H9 (cell line): ENCODE data around the gene HERPUD2. TPM values are rescaled to one million over a fixed set of nuclear protein-coding genes. Genes with fewer than 3 reads are reported as not detected.

Experiments used
- DNase-seq: peaks from one replicate; pipeline ENCODE4 v3.0.0-alpha.2; 2017
- H2AFZ ChIP-seq: one replicate; pipeline ENCODE4 v1.6.1; 2013; ENCODE audit warnings: mild to moderate bottlenecking, low read length, control low read depth, moderate library complexity
- H2AK5ac ChIP-seq: 2 replicates; pipeline ENCODE4 v1.6.1; 2013; ENCODE audit warnings: low read length, control low read depth, mixed read lengths; ENCODE audit not compliant: insufficient read length
- H2BK120ac ChIP-seq: one replicate; pipeline ENCODE4 v1.6.1; 2013; ENCODE audit warnings: low read depth, mild to moderate bottlenecking, low read length, control low read depth, inconsistent platforms; ENCODE audit not compliant: poor library complexity, severe bottlenecking
- H2BK12ac ChIP-seq: 2 replicates; pipeline ENCODE4 v1.6.1; 2013; ENCODE audit warnings: low read length, control low read depth, mixed read lengths, low read depth; ENCODE audit not compliant: insufficient read length
- H2BK15ac ChIP-seq: 2 replicates; pipeline ENCODE4 v1.6.1; 2013; ENCODE audit warnings: low read depth, low read length, control low read depth
- H2BK20ac ChIP-seq: one replicate; pipeline ENCODE4 v1.6.1; 2013; ENCODE audit warnings: low read depth, mild to moderate bottlenecking, low read length, control low read depth, inconsistent platforms; ENCODE audit not compliant: poor library complexity, severe bottlenecking
- H2BK5ac ChIP-seq: 2 replicates; pipeline ENCODE4 v1.6.1; 2013; ENCODE audit warnings: low read length, control low read depth, mixed read lengths; ENCODE audit not compliant: insufficient read length
- H3K14ac ChIP-seq: 2 replicates; pipeline ENCODE4 v1.6.1; 2013; ENCODE audit warnings: low read length, control low read depth; ENCODE audit not compliant: insufficient read depth
- H3K18ac ChIP-seq: 2 replicates; pipeline ENCODE4 v1.6.1; 2013; ENCODE audit warnings: low read depth, mild to moderate bottlenecking, mixed read lengths, low read length, control low read depth; ENCODE audit not compliant: insufficient read length
- H3K23ac ChIP-seq: 2 replicates; pipeline ENCODE4 v1.6.1; 2013; ENCODE audit warnings: low read length, control low read depth, mixed read lengths, low read depth; ENCODE audit not compliant: insufficient read length
- H3K23me2 ChIP-seq: 2 replicates; pipeline ENCODE4 v1.6.1; 2013; ENCODE audit warnings: low read depth, mild to moderate bottlenecking, mixed read lengths, low read length, control low read depth; ENCODE audit not compliant: insufficient read length, poor library complexity, severe bottlenecking
- H3K27ac ChIP-seq: 2 replicates; pipeline ENCODE4 v1.5.1; 2013; ENCODE audit warnings: low read length, control low read depth, mixed read lengths, low read depth; ENCODE audit not compliant: insufficient read length
- H3K27me3 ChIP-seq: 2 replicates; pipeline ENCODE4 v1.6.1; 2013; ENCODE audit warnings: low read length, control low read depth, inconsistent platforms; ENCODE audit not compliant: insufficient read depth
- H3K4ac ChIP-seq: 2 replicates; pipeline ENCODE4 v1.6.1; 2013; ENCODE audit warnings: low read depth, mild to moderate bottlenecking, control low read depth, inconsistent platforms, low read length, moderate library complexity
- H3K4me1 ChIP-seq: 2 replicates; pipeline ENCODE4 v1.6.1; 2013; ENCODE audit warnings: low read length, control low read depth, inconsistent platforms; ENCODE audit not compliant: insufficient read depth
- H3K4me2 ChIP-seq: 2 replicates; pipeline ENCODE4 v1.6.1; 2013; ENCODE audit warnings: low read length, control low read depth, mixed read lengths; ENCODE audit not compliant: insufficient read length, insufficient read depth
- H3K56ac ChIP-seq: 2 replicates; pipeline ENCODE4 v1.6.1; 2013; ENCODE audit warnings: low read depth, mild to moderate bottlenecking, mixed read lengths, low read length, control low read depth; ENCODE audit not compliant: insufficient read length
- H3K79me1 ChIP-seq: 2 replicates; pipeline ENCODE4 v1.6.1; 2013; ENCODE audit warnings: low read depth, mild to moderate bottlenecking, moderate library complexity, low read length, control low read depth, inconsistent platforms; ENCODE audit not compliant: insufficient read depth, poor library complexity, severe bottlenecking
- H3K79me2 ChIP-seq: 2 replicates; pipeline ENCODE4 v1.6.1; 2013; ENCODE audit warnings: low read length, control low read depth, inconsistent platforms; ENCODE audit not compliant: insufficient read depth
- H3K9ac ChIP-seq: 2 replicates; pipeline ENCODE4 v1.6.1; 2013; ENCODE audit warnings: low read length, control low read depth, mixed read lengths; ENCODE audit not compliant: insufficient read length; ENCODE audit errors: extremely low read depth
- H3K9me3 ChIP-seq: one replicate; pipeline ENCODE4 v1.6.1; 2013; ENCODE audit warnings: low read depth, low read length, inconsistent platforms; ENCODE audit not compliant: control insufficient read depth
- H3T11ph ChIP-seq: one replicate; pipeline ENCODE4 v1.6.1; 2013; ENCODE audit warnings: mild to moderate bottlenecking, low read length, control low read depth, inconsistent platforms
- H4K20me1 ChIP-seq: one replicate; pipeline ENCODE4 v1.6.1; 2013; ENCODE audit not compliant: control insufficient read depth, insufficient read length, insufficient read depth
- H4K5ac ChIP-seq: 2 replicates; pipeline ENCODE4 v1.6.1; 2013; ENCODE audit warnings: low read depth, mild to moderate bottlenecking, mixed read lengths, low read length, control low read depth; ENCODE audit not compliant: insufficient read length
- H4K8ac ChIP-seq: replicated peaks from 2 replicates; pipeline ENCODE4 v1.6.1; 2013; ENCODE audit warnings: low read length, control low read depth, mixed read lengths, low read depth; ENCODE audit not compliant: insufficient read length
- H4K91ac ChIP-seq: 2 replicates; pipeline ENCODE4 v1.6.1; 2013; ENCODE audit warnings: low read depth, mild to moderate bottlenecking, moderate library complexity, mixed read lengths, low read length, control low read depth; ENCODE audit not compliant: insufficient read length
- H3K27ac Mint-ChIP-seq, 3 experiments: 2 replicates in 2 of 3; 3 replicates in 1 of 3; pipeline ENCODE4 v1.8.0; 2020 to 2021; ENCODE audit warnings: mixed read lengths in 3 of 3, mild to moderate bottlenecking in 1 of 3, moderate library complexity in 1 of 3
- H3K27me3 Mint-ChIP-seq: 2 replicates; pipeline ENCODE4 v1.8.0; 2021; ENCODE audit warnings: low read depth, mild to moderate bottlenecking, moderate library complexity, mixed read lengths
- H3K36me3 Mint-ChIP-seq, 3 experiments: 2 replicates in 2 of 3; 3 replicates in 1 of 3; pipeline ENCODE4 v1.8.0; 2020 to 2021; ENCODE audit warnings: low read depth in 3 of 3, mixed read lengths in 3 of 3; ENCODE audit not compliant: insufficient read depth in 1 of 3
- H3K4me1 Mint-ChIP-seq, 2 experiments: 2 replicates each; pipeline ENCODE4 v1.8.0; 2020; ENCODE audit warnings: mixed read lengths in 2 of 2
- H3K4me3 Mint-ChIP-seq, 2 experiments: 2 replicates in 1 of 2; 3 replicates in 1 of 2; pipeline ENCODE4 v1.8.0; 2020 to 2021; ENCODE audit warnings: mild to moderate bottlenecking in 2 of 2, mixed read lengths in 2 of 2, moderate library complexity in 1 of 2
- H3K9me3 Mint-ChIP-seq, 2 experiments: 2 replicates in 1 of 2; 3 replicates in 1 of 2; pipeline ENCODE4 v1.8.0; 2020; ENCODE audit warnings: mild to moderate bottlenecking in 2 of 2, mixed read lengths in 2 of 2, moderate library complexity in 1 of 2
- CTCF ChIP-seq: fragments of 200-600 bp; sonication (generic); conservative IDR thresholded peaks from 3 replicates; pipeline ENCODE4 v1.8.0; 2021; ENCODE audit warnings: antibody characterized with exemption, mild to moderate bottlenecking
- total RNA-seq: library from RNA; stranded (reverse); gene quantifications from 2 replicates; pipeline ENCODE4 v1.2.1, GENCODE V29; 2021

HERPUD2 gene
- total RNA-seq, 1 experiment from 2014 or later: 17.0 TPM

- Histone ChIP-seq H3K4me2 (no peak overlapping the region), H3K56ac (no peak overlapping the region), H2BK15ac (no peak overlapping the region), H3K79me1 (no peaks in the 10 kb centered on the region), H2AK5ac (no peak overlapping the region), H3K79me2 (no peaks in the 10 kb centered on the region), H4K20me1 (no peaks in the 10 kb centered on the region), H4K8ac (no peak overlapping the region), H2BK5ac (no peak overlapping the region), H3K9ac (no peak overlapping the region), H3K27ac (no peak overlapping the region), H3K23me2 (no peaks in the 10 kb centered on the region), H4K5ac (no peak overlapping the region), H3K9me3 (no peaks in the 10 kb centered on the region), H3K4ac (no peak overlapping the region), H3K14ac (no peak overlapping the region), H3K23ac (no peak overlapping the region), H4K91ac (no peak overlapping the region), H2BK12ac (no peak overlapping the region), H3T11ph (no peak overlapping the region), H2AFZ (no peak overlapping the region), H3K18ac (no peak overlapping the region), H2BK120ac (no peak overlapping the region), H2BK20ac (no peak overlapping the region), H3K27me3 (no peaks in the 10 kb centered on the region), H3K4me1 (no peaks in the 10 kb centered on the region)
- Mint-ChIP-seq H3K27ac (no peak overlapping the region), H3K9me3 (peaks cover 0 to 6% of the 10 kb centered on the region in 2 experiments; a peak in 1 of 5 replicates), H3K27me3 (no peaks in the 10 kb centered on the region), H3K4me3 (no peak overlapping the region), H3K36me3 (no peaks in the 10 kb centered on the region), H3K4me1 (no peaks in the 10 kb centered on the region; a peak in 1 of 4 replicates)
- no peak for DNase-seq
- TF ChIP-seq CTCF: no peak
These were observed 25.9 kb upstream of the HERPUD2 start for GRCh38 chr7:35720849-35721248.
